HG02759 (cell line): ENCODE results near the gene ABRACL.

Source experiments
- ATAC-seq: cut with Tn5 transposase; IDR thresholded peaks from one replicate; pipeline ENCODE4 v1.9.1; 2021; ENCODE audit warnings: mild to moderate bottlenecking, moderate library complexity; ENCODE audit not compliant: unreplicated experiment

The ABRACL gene

GRCh38 chr6:139051396-139052060, 23.0 kb downstream of the ABRACL start:
- no peak for ATAC-seq

- ATAC-seq: no peak
Measured at GRCh38 chr6:139053382-139053781, 24.8 kb downstream of the ABRACL start.

- no peak for ATAC-seq
Measured at GRCh38 chr6:139054001-139054400, 25.5 kb downstream of the ABRACL start.

GRCh38 chr6:139055709-139056108, 27.2 kb downstream of the ABRACL start:
- ATAC-seq: no peak

GRCh38 chr6:139058029-139058428, 29.5 kb downstream of the ABRACL start:
- ATAC-seq: no peak

GRCh38 chr6:139060332-139060731, 31.8 kb downstream of the ABRACL start:
- no peak for ATAC-seq

GRCh38 chr6:139062932-139063646, 34.5 kb downstream of the ABRACL start:
- no peak for ATAC-seq

- no peak for ATAC-seq
Measured at GRCh38 chr6:139064981-139065665, 36.6 kb downstream of the ABRACL start.

- no peak for ATAC-seq
Measured at GRCh38 chr6:139066080-139066479, 37.5 kb downstream of the ABRACL start.

- no peak for ATAC-seq
Measured at GRCh38 chr6:139068846-139069245, 40.3 kb downstream of the ABRACL start.

- ATAC-seq: no peak
Measured at GRCh38 chr6:139073118-139073517, 44.6 kb downstream of the ABRACL start.

GRCh38 chr6:139079018-139079417, 50.5 kb downstream of the ABRACL start:
- ATAC-seq: no peak

- ATAC-seq: no peak
Measured at GRCh38 chr6:139080255-139080920, 51.8 kb downstream of the ABRACL start.

- ATAC-seq: no peak
Measured at GRCh38 chr6:139081471-139081870, 52.9 kb downstream of the ABRACL start.

- no peak for ATAC-seq
Measured at GRCh38 chr6:139082370-139082769, 53.8 kb downstream of the ABRACL start.

- no peak for ATAC-seq
Measured at GRCh38 chr6:139091826-139092225, 63.3 kb downstream of the ABRACL start.
